A673 (cell line): Measurements from ENCODE around the gene P2RX1.

Source experiments
- EZH2 ChIP-seq: fragments of 200-600 bp; sonication (generic); IDR thresholded peaks from 2 replicates; pipeline ENCODE4 v1.6.1; 2017; ENCODE audit warnings: borderline replicate concordance, low read depth, mild to moderate bottlenecking, mixed read lengths, antibody characterized with exemption, low read length; ENCODE audit not compliant: poor library complexity, severe bottlenecking
- TF ChIP-seq, protein P1 (sequence below): fragments of 300-800, 200-600 bp; sonication (generic); conservative IDR thresholded peaks from 2 replicates; pipeline ENCODE4 v1.5.1; 2017; ENCODE audit warnings: low read depth, mild to moderate bottlenecking, antibody characterized with exemption, low read length, moderate library complexity, mixed read lengths

DNA sequence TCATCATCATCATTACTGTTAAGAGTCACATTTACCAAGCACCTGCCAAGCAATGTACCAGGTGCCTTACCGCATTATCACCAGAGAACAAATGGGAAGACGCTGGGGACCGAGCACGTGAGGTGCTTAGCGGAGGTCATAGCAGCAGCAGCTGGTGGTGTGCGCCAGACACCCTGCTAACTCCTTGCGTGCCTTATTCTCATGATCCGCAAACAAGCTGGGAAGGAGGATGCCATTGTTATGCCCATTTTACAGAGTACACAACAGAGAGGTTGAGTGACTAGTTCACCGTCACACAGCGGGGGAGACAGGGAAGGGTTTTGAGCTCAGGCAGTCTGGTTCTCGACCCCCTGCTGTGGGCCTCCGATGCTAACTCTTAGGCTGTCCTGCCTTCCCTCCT, 40.7 kb upstream of the P2RX1 start:
- TF ChIP-seq, protein P1, sequence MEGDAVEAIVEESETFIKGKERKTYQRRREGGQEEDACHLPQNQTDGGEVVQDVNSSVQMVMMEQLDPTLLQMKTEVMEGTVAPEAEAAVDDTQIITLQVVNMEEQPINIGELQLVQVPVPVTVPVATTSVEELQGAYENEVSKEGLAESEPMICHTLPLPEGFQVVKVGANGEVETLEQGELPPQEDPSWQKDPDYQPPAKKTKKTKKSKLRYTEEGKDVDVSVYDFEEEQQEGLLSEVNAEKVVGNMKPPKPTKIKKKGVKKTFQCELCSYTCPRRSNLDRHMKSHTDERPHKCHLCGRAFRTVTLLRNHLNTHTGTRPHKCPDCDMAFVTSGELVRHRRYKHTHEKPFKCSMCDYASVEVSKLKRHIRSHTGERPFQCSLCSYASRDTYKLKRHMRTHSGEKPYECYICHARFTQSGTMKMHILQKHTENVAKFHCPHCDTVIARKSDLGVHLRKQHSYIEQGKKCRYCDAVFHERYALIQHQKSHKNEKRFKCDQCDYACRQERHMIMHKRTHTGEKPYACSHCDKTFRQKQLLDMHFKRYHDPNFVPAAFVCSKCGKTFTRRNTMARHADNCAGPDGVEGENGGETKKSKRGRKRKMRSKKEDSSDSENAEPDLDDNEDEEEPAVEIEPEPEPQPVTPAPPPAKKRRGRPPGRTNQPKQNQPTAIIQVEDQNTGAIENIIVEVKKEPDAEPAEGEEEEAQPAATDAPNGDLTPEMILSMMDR = no peak
- TF ChIP-seq EZH2 = no peak
